MV-4-11 (cell line): ENCODE data around the gene PERCC1.

Experiments used
- DNase-seq: peaks from one replicate; lab custom pipeline; 2025; lab: John Stamatoyannopoulos, UW

The PERCC1 gene

GRCh38 chr16:1450218-1450617 lies 19.3 kb downstream of the PERCC1 start:
- DNase-seq: no peak

DNA sequence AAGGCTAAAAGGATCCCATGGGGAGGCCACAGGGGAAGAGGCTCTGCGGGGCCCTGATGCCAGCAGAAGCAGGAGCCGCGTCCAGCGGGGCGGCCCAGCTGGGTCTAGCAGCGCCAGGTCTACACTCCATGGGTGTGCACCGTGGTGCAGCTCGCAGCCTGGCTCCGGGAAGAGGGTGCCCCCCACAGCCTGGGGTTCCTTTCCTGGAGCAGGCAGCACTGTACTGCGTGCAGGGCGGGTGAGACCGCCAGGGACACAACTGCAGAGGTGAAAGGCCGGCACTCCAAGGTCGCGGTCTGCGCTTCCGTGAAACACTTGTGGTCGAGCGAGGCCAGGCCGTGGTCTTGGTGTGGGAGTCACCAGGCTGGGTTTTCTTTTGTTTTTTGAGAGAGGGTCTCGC lies 20.0 kb downstream of the PERCC1 start:
- no peak for DNase-seq

DNA sequence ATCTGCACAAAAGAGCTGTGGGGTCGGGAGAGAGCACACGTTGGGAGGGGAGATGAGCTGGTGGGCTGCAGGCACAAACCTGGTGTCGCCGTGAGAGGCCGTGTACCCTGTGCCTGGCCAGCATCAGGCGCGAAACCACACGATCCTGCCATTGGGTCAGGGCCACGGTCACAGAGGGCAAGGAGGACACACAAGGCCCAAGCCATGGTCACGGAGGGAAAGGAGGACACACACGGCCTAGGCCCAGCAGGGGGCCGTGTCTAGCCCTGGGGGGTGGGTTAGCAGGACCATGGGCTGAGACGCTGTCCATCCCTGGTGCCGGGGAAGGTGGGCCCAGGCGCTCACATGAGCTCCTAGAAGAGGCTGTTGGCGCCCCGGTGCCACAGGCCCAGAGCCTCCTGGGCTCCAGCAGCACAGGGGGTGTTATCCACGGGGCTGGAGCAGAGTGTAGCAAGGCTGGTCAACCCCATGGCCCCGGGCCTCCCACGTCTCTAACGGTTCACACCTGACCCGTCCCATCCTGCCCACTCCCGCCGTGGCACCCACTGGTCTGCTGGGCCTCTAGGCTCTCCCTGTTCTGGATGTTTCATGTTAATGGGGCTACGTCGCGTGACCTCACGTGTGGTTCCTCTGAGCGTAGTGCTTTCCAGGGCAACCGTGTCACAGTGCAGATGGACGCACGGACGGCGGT lies 21.0 kb downstream of the PERCC1 start:
- DNase-seq: no peak

DNA sequence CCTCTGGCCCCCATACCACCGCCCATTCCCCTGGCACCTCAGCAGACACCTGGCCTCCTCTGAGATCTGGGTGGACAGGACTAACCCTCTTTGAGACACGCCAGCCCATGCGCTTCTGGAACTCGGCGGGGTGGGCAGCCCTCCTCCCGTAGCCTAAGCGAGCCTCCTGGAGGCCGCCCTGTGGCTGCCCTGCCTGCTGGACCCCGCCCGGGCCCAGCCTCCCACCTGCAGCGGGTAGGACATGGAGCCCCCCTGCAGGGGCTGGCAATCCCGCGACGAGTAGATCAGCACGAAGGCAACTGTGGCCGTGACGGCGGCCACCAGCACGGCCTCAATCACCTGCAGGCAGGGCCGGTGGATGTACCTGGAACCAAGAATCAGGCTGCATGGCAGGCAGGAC lies 21.7 kb downstream of the PERCC1 start:
- DNase-seq: no peak

- DNase-seq: no peak
Observed at GRCh38 chr16:1453316-1453715, 22.4 kb downstream of the PERCC1 start.

GRCh38 chr16:1454561-1454960 lies 23.7 kb downstream of the PERCC1 start:
- DNase-seq: no peak

GRCh38 chr16:1455190-1456171 lies 24.6 kb downstream of the PERCC1 start:
- DNase-seq: no peak

DNA sequence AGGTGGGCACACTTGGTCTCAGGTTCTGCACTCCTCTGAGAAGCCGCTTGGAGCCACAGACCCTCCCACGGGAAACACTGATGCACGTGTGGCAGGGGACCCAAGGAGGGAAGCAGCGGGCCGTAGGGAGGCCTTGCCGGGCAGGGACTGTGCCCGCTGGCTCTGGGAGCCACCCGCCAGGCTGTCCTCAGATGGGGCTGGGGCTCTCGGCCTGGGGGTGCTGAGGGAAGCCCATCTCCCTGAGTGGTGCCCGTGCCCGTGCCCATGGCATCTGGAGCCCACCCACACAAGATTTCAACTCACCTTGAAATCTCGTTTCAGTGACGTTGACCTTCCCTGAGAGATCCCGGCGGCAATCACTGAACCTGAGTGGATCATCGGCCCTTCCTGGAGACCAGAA lies 26.1 kb downstream of the PERCC1 start:
- no peak for DNase-seq

GRCh38 chr16:1457489-1458245 lies 26.8 kb downstream of the PERCC1 start:
- DNase-seq: no peak

- peak; percentile 51 for DNase-seq
Observed at GRCh38 chr16:1458336-1458976, 27.6 kb downstream of the PERCC1 start.

DNA sequence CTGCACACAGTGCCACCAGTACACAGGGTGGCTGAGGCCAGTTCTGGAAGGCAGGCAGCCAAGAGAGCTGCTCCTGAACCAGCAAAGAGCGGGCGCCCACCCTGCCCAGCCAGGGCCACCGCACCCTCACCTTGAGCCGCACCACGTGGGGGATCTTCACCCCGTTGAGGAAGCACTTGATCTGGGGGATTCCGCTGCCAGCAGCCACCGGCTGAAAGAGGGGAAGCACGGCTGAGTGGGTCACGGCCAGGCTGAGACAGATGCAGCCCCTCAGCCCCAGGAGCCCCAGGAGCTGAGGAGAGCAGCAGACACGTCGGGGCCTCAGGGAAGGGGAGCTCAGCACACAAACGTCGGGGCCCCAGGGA lies 28.1 kb downstream of the PERCC1 start:
- no peak for DNase-seq

- DNase-seq: no peak
Observed at GRCh38 chr16:1459967-1460366, 29.1 kb downstream of the PERCC1 start.

DNA sequence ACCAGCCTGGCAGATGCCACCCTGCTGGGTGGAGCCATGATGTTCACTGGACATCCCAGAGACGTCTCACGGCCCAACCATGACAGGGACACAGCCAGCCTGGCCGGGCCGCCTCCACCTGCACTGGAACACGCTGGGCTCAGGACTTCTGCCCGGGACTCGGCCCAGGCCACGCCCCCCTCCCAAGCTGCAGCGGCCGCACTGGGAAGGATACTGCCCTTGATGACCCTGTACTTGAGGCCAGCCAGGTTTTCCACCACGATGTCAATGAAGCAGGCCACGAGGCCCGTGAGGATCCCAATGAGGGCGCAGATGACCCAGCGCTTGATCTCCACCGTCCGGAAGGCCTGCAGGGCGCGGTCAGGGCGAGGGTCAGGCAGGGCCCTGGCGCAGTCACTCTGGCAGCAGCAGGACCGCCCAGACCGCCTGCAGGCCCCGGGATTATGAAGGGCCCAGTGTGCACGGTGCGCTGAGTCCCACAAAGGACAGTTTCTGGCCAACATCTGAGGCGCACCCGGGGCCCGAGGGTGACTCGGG lies 29.8 kb downstream of the PERCC1 start:
- no peak for DNase-seq

- no peak for DNase-seq
Observed at GRCh38 chr16:1461146-1461545, 30.3 kb downstream of the PERCC1 start.

- DNase-seq: no peak
Observed at GRCh38 chr16:1464196-1464893, 33.5 kb downstream of the PERCC1 start.

DNA sequence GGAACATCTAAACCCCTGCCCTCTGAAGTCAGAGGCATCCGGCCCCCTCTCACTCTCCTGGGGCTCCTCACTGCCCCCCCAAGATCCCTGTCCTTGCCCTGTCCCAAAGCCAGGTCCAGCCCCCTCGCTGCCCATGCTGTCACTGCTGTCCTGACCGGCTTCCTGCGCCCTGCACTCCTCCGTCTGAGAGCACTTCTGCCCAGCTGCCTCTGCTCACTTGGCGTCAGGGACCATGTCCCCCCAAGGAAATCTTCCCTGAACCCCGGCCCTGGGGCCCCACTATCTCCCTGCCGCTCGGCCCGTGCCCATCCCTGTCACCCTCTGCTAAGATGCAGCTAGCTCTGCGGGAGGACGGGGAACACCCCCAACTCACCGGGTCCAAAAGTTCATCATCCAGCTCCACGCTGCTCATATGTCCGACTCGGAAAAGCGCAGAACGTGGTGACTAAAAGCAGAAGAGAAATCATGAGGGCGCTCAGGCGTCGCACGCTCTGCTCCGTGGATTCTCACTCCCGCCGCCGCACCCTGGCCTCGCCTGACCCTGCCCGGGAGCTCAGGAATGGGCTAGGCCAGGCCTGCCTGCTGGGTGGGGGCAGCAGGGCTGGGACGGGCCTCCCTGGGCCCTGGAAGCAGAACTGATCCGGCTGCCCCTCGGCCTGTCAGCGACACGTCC lies 34.2 kb downstream of the PERCC1 start:
- DNase-seq: no peak

GRCh38 chr16:1465567-1465915 lies 34.7 kb downstream of the PERCC1 start:
- no peak for DNase-seq

DNA sequence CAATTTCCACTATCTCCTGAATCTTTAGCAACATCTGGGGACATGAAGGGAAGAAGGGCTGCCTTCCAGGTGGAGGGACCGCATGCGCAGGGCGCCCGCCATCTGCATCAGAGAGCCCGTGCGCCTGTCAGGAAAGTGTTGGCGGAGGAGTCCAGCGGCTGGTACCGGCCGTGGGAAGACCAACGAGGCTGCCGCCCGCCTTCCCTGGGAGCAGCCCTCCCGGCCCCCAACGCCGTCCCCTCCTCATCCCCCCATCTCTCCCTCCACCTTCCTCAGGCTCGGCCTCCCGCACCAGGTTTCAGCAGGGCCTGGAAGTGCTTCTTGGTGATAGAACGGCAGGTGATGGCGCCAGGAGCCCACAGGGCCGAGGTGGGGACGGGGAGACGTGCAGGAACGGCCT lies 35.2 kb downstream of the PERCC1 start:
- DNase-seq: no peak

DNA sequence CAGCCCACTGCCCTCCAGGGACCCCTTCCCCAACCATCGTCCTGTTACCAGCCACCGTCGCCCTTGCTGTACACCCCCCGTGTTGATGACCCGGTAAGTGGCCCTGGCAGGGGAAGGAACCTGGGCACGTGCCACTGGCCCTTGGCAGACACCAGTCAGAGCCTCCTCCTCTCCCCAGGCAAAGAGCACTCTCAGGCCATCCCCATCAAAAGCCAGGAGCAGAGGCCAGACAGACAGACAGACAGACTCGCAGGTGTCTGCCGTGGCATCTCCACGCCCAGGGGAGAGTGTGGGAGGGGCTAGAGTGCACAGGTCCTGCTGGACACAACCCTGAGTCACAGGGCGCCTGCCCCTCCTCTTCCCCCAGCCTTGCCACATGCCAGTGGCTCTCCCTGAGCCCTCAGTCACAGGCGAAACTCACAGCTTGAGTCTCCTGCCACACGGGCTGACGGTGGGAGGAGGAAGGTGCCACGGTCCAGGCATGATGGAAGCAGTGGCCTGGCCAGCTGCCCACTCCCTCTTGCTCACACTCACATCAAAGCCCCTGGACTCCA lies 36.2 kb downstream of the PERCC1 start:
- peak; percentile 11 for DNase-seq

DNA sequence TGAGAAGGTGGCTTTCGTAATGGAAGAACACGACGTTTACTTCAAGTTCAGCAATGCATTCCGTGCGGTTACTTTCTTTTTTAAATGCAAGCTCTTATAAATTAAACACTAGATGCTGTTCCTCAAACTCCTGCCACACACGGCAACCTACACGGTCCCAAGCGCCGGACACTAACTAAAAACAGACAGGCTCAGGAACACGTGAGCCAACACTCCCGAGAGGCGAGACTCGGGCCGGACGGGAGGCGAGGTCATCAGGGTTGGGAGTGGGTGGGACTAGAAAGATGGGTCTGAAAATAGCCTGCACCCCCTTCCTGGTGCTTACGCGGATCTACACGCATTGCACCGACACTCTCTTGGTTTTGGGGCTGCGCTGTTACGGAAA lies 37.5 kb downstream of the PERCC1 start:
- DNase-seq: peak; percentile 38
